ENCODE measurements around the gene CH25H.

GRCh38 chr10:89167915-89168314 is 39.2 kb downstream of the CH25H start:
- TF ChIP-seq POLR2A (IDR thresholded peaks at IDR 0.05), result no peak
- TF ChIP-seq CTCF (IDR thresholded peaks at IDR 0.05), result no peak
